ENCODE measurements around the gene CCL2.
A peak's percentile ranks its signal among the peaks of the same experiment; 100 is the strongest.

CCL2 gene

DNA sequence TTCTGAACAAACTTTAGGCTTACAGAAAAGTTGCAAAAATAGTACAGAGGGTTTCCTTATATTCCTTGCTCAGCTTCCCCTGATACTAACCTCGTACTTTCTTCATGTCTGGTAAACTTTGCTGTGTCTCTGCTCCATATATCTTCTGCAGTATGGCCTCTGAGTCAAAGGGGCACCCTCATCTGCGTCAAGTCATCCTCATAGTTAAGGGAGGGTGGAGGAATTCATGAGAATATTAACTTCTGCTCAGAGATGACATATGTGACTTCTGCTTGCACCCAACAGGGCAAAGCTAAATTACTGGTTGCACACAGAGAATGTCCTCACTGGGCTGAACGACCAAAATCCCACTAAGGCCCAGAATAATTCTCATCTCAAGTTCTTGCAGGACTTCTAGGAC is 10.6 kb downstream of the CCL2 start:
- DNase-seq (ENCODE audit: low spot score), result no peak

DNA sequence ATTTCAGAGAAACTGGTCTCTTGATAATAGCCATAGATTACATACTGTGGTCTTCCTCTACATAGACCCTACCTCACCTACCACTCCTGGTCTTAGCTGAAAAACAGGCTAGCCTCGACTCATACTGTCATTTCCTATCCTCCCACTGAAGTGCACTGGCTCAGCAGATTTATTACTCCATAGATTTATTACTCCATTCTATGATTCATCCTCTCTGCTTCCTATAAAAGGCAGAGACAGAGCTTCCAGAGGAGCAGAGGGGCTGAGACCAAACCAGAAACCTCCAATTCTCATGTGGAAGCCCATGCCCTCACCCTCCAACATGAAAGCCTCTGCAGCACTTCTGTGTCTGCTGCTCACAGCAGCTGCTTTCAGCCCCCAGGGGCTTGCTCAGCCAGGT is 14.9 kb downstream of the CCL2 start, which contains the start of gene CCL7:
Gene CCL7, plus strand, starts transcription at position 253 of the 400 bp plus-strand sequence. Its CDS starts 70 bp downstream, at position 323.
- peak; percentile 19 for DNase-seq (ENCODE audit: low spot score)

DNA sequence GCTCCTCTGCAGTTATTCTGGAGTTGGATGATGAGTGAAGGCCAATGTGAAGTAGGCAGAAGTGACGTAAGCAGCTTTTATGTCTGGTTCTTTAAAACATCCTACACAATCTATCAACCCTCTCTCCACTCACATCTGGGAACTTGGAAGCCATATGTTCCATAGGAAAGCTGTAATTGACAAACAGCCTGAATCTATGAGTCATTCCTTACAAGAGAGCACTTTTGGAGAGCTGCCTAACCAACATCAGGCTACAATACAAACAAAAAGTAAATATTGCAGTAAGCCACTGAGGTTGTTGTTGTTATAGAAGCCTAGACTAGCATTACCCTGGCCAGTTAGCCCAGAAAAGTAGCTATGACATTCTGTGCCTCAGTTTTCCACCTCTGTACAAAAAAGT is 20.8 kb downstream of the CCL2 start:
- DNase-seq (ENCODE audit: low spot score), result peak; percentile 89

- DNase-seq (ENCODE audit: low spot score), result no peak
Measured at GRCh38 chr17:34276826-34277225, 21.7 kb downstream of the CCL2 start.

- DNase-seq (ENCODE audit: low spot score), result no peak
Measured at GRCh38 chr17:34283571-34283970, 28.5 kb downstream of the CCL2 start.

- no peak for DNase-seq (ENCODE audit: low spot score)
Measured at GRCh38 chr17:34285286-34285792, 30.3 kb downstream of the CCL2 start, which contains the start of gene CCL11. CCL11 (plus strand) TSS chr17:34285742; CDS start chr17:34285809, 67 bp downstream.

GRCh38 chr17:34287875-34288274 is 32.8 kb downstream of the CCL2 start:
- DNase-seq (ENCODE audit: low spot score), result no peak

DNA sequence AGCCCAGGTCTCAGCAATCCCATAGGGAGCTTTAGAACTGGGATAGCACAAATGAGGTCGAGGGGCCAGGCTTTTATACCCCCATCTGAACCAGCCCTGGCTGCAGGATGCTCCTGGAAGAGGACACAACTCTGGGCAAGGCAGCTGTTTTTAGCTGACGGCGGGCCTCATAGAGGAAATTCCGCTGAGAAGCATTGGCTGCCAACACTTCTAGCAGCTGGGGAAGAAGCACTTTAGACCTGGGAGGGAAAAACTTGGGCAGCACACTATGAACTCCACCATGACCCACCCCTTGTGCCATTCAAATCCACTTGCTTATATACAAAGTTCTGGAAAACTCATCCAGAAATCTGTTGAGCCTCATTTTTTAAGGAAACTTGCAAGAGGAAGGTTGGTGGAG is 35.5 kb downstream of the CCL2 start:
- no peak for DNase-seq (ENCODE audit: low spot score)

GRCh38 chr17:34291721-34292348 is 36.8 kb downstream of the CCL2 start:
- DNase-seq (ENCODE audit: low spot score), result no peak

DNA sequence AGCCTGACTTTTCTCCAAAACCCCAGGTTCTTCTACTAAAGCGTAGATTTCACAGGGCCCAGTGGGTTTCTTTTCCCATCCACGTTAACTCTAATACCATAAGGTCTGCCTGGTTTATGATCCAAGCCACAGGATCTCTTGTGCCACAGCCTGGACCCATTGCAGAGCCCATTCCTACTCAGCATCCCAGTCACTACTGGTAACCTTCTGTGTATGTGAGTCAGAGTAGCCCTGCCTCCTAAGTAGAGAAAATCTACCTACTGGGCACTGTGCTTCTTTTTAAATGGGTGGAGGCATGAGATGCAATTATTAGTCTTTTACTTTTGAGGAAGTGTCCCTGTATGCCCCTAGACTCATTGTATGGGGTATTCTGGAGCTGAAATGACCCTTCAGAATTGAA is 43.9 kb downstream of the CCL2 start:
- no peak for DNase-seq (ENCODE audit: low spot score)

GRCh38 chr17:34299956-34300577 is 45.0 kb downstream of the CCL2 start:
- DNase-seq (ENCODE audit: low spot score), result peak; percentile 76

DNA sequence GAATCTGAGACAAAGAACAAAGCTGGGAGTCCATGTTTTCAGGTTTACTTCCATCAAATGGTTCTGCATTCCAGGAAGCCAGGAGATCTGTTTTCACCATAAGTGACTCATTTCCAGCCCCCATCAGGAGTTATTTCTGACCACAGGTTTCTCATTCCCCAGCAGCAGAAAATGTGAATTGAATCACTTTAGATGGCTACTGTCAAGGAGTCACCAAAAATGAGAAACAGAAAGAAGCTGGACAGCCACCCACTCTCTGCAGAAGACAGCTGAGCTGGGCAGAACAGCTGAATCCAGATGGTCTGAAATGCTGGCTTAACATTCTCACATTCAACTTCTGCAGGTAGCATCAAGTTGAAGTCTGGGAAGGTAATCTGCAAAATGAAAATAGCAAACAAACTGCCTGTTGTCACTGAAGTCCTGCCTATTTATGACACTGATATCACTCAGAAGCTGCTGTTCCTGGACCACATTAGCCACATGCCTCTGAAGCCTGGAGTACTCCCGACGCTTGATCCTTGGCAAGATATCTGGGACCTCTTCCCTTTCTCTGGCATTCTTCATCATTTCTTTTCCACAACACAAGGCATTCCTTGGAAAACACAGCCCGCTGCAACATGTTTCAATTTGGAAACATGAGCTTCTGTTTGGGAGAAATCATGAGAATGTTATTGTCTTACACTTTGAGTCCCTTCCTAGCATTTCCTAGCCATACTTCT is 45.7 kb downstream of the CCL2 start:
- peak; percentile 64 for DNase-seq (ENCODE audit: low spot score)

GRCh38 chr17:34301986-34302385 is 46.9 kb downstream of the CCL2 start:
- no peak for DNase-seq (ENCODE audit: low spot score)

- DNase-seq (ENCODE audit: low spot score), result no peak
Measured at GRCh38 chr17:34302636-34303035, 47.6 kb downstream of the CCL2 start.

DNA sequence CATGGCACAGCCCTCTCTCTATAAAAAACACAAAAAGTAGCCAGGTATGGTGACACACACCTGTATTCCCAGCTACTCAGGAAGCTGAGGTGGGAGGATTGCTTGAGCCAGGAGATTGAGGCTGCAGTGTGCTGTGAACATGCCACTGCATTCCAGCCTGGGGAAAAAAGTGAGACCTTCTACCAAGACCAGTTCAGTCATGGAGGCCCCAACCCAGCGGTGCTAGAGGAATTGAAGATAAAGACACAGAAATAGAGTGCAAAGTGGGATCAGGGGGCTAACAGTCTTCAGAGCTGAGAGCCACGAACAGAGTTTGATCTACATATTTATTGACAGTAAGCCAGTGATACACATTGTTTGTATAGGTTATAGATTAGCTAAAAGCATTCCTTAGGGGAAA is 48.5 kb downstream of the CCL2 start:
- no peak for DNase-seq (ENCODE audit: low spot score)

DNA sequence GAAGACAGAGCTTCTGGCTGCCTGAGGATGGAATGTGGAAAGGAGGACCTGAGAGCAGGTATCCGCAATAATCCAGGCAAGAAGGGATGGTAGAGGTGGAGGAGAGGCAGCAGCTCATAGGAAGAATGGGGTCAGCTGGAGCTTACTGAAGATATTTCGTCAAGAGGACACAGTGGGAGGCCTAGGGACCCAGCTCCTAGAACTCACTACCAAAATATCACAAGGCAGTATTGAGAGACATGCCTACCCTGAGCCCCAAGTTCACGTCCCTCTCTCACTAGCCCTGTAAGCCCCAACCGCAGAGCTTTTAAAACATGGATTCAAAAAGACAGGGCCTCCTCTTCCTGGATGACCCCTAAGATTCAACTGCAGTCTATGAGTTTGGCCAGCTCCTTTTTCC is 50.0 kb downstream of the CCL2 start:
- DNase-seq (ENCODE audit: low spot score), result no peak

DNA sequence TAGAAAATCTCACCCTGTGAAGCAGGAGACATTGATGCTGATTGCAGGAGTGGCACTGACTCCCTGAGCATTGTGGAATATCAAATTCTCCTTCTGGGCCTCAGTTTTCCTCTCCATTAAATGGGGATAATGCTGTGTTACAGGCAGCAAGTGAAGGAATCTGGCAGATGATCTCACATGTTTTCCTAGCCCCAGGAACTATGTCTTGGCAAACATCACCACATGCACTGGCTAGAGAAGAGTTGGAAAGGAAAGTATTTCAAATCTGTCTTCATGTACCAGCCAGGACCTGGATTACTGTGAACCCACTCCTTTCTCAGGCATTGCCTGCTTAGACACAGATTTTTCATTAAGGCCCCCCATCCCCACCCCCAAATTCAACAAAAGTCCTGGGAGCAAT is 50.5 kb downstream of the CCL2 start:
- DNase-seq (ENCODE audit: low spot score), result no peak

GRCh38 chr17:34306466-34306865 is 51.4 kb downstream of the CCL2 start:
- DNase-seq (ENCODE audit: low spot score), result peak; percentile 90

Measured in AG08395 (cell line).